ENCODE data around the gene KLF15.

Gene KLF15

DNA sequence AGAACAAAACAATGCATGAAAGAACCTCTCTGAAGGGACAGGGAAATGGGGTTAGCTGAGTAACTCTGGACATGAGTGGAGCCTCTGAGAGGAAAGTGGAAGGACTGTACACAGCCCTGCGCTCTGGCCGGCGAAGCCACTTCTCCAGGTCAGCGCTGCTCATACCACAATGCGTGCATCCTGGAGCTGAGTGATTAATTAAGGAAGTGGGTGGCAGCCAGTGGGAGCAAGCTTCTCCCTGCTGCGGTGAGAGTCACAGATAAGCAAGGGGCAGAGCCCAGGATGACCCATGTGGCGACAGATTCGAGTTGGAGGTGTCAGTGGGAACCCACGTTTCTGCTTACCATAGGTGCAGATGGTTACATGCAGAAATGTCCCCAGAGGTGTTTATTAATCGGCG, 48.0 kb downstream of the KLF15 start:
- peak; percentile 16 for DNase-seq (ENCODE audit: low read depth)
- TF ChIP-seq, protein P1, sequence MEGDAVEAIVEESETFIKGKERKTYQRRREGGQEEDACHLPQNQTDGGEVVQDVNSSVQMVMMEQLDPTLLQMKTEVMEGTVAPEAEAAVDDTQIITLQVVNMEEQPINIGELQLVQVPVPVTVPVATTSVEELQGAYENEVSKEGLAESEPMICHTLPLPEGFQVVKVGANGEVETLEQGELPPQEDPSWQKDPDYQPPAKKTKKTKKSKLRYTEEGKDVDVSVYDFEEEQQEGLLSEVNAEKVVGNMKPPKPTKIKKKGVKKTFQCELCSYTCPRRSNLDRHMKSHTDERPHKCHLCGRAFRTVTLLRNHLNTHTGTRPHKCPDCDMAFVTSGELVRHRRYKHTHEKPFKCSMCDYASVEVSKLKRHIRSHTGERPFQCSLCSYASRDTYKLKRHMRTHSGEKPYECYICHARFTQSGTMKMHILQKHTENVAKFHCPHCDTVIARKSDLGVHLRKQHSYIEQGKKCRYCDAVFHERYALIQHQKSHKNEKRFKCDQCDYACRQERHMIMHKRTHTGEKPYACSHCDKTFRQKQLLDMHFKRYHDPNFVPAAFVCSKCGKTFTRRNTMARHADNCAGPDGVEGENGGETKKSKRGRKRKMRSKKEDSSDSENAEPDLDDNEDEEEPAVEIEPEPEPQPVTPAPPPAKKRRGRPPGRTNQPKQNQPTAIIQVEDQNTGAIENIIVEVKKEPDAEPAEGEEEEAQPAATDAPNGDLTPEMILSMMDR (IDR thresholded peaks at IDR 0.05; ENCODE audit: low read depth, low read length) = no peak
- no peak for TF ChIP-seq POLR2A (IDR thresholded peaks at IDR 0.05; ENCODE audit: extremely low read depth, insufficient read length)
- TF ChIP-seq MYC (IDR thresholded peaks at IDR 0.05; ENCODE audit: low read depth, low read length) = no peak
- TF ChIP-seq, protein P2, sequence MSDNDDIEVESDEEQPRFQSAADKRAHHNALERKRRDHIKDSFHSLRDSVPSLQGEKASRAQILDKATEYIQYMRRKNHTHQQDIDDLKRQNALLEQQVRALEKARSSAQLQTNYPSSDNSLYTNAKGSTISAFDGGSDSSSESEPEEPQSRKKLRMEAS (IDR thresholded peaks at IDR 0.05; ENCODE audit: low read depth, low read length) = no peak
- no peak overlapping the region for H3K4me3 ChIP-seq (ENCODE audit: low read depth, low read length)

DNA sequence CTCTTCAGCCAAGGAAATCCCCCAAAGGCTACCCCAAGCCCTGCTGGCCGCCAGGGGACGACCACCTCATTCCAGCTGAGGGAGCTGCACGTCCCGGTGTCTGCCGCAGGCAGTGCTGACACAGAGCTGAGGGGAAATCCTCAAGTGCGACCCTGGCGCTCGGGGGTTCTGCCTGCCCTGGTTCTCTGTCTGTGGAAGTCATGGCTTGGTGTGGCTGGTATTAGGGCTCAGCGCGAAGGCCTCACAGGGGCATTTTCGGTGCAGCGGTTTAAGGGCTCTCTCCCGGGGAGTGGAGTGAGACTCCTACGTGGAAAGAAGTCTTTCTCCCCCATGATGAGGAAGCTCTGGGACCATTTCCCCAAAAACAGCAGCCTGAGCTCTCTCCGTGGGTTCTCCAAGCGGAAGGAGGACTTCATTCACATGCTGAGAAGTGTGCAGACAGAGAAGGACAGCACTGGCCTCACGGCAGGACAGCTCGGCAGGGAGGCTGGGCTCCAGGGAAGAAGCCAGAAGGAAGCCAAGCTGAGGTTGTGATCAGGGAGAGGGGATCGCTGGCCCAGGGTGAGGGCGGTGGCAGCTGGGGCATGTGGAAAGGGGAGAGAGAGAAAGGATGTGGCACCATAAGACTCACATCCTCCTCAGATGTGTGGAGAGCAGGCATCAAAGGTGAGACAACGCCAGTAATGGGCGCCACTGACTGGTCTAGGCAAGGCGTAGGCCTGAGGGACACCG, 48.6 kb downstream of the KLF15 start:
- no peak for DNase-seq (ENCODE audit: low read depth)
- TF ChIP-seq, protein P1 (IDR thresholded peaks at IDR 0.05; ENCODE audit: low read depth, low read length) = no peak
- no peak for TF ChIP-seq POLR2A (IDR thresholded peaks at IDR 0.05; ENCODE audit: extremely low read depth, insufficient read length)
- TF ChIP-seq MYC (IDR thresholded peaks at IDR 0.05; ENCODE audit: low read depth, low read length) = no peak
- TF ChIP-seq, protein P2 (IDR thresholded peaks at IDR 0.05; ENCODE audit: low read depth, low read length) = no peak
- H3K4me3 ChIP-seq (ENCODE audit: low read depth, low read length) = no peak overlapping the region

DNA sequence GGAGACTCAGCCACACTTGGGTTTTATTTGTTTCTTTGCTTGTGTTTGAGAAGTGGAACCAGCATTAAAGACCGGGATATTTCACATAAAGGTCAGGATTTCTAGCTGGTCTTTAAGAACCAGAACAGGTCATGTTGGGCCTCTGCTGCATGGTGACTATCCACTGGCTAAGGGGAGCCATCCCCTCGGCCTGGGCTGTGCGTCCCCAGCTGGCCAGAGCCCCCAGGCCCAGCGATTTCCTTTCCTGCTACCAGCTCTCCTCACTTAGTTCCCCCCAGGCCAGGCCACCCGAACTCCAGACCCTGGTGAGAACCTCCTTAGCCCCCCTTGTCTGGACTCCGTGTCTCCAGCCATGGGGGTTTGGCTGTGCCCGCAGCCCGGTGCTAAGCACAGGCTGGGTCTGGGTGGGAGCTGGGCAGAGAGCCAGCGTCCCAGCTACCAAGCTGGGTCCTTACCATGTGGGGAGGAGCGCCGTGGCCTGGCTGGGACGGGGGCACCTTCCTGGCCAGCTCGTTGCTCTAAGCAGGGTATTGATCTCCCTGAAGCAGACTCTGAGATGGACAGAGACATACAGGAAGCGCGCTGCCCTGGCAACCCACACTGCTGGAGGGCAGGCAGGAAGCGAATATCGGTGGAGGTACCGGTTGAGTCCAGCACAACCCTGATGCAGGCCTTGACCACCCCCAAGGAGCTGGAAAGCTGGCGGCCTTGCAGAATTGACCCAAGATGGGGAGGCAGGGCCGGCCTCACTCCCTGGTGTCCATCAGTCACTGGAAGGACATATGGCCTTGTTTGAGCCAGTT, 49.4 kb downstream of the KLF15 start:
- TF ChIP-seq, protein P2 (IDR thresholded peaks at IDR 0.05; ENCODE audit: low read depth, low read length) = no peak
- no peak for TF ChIP-seq POLR2A (IDR thresholded peaks at IDR 0.05; ENCODE audit: extremely low read depth, insufficient read length)
- no peak for TF ChIP-seq MYC (IDR thresholded peaks at IDR 0.05; ENCODE audit: low read depth, low read length)
- TF ChIP-seq, protein P1 (IDR thresholded peaks at IDR 0.05; ENCODE audit: low read depth, low read length) = no peak
- DNase-seq (ENCODE audit: low read depth) = no peak
- no peak overlapping the region for H3K4me3 ChIP-seq (ENCODE audit: low read depth, low read length)

DNA sequence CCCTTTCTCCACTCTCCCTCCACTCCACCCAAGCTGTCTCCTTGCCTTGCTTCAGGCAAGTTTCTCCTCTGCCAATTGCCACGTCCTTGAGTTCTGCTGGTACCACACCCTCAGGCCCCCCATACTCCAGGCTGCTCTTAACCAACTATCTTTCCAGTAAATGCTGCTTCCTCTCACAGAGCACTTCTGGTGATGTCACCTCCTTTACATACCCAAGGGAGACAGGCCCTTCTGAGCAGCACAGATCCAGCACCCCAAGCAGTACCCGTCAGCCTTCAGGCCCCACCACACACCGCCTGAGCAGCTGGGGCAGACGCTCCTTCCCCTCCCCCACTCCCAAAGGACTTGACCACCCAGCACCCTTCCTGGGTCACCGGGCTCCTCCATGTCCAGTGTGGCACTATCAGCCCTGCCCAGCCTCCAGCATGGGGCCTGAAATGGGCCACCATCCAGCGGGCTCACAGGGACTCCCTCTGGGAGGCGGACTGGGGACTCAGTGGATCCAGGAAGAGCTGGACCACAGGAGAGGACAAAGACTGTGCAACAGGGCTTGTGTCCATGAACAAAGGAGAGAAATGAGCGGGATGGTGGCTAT, 50.2 kb downstream of the KLF15 start:
- DNase-seq (ENCODE audit: low read depth) = peak; percentile 10
- no peak overlapping the region for H3K4me3 ChIP-seq (ENCODE audit: low read depth, low read length)
- TF ChIP-seq, protein P1 (IDR thresholded peaks at IDR 0.05; ENCODE audit: low read depth, low read length) = no peak
- TF ChIP-seq, protein P2 (IDR thresholded peaks at IDR 0.05; ENCODE audit: low read depth, low read length) = no peak
- TF ChIP-seq POLR2A (IDR thresholded peaks at IDR 0.05; ENCODE audit: extremely low read depth, insufficient read length) (no peak), MYC (IDR thresholded peaks at IDR 0.05; ENCODE audit: low read depth, low read length) (no peak)

DNA sequence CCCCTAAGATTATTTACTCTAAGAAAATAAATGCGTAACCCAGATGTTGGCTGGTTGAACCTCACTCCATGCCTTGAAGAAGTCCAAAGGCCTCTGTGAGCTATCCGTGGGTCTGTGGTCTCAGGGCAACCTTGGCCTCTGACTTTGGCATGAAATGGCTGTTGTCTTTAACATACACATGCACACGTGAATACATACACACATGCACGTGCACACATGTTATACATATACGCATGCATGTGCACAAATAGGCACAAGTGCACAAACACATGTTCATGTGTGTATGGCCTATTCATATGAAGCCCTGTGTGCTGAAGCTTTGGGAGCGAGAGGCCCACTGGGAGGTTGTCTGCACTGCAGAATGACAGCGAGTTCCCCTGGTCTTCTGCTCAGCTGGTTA, 50.8 kb downstream of the KLF15 start:
- TF ChIP-seq, protein P1 (IDR thresholded peaks at IDR 0.05; ENCODE audit: low read depth, low read length) = no peak
- TF ChIP-seq, protein P2 (IDR thresholded peaks at IDR 0.05; ENCODE audit: low read depth, low read length) = no peak
- TF ChIP-seq MYC (IDR thresholded peaks at IDR 0.05; ENCODE audit: low read depth, low read length) (no peak), POLR2A (IDR thresholded peaks at IDR 0.05; ENCODE audit: extremely low read depth, insufficient read length) (no peak)
- DNase-seq (ENCODE audit: low read depth) = no peak
- no peak overlapping the region for H3K4me3 ChIP-seq (ENCODE audit: low read depth, low read length)

Measured in NB4 (cell line).